Uterus (tissue), 2 donors: Measurements from ENCODE around the gene ZNF397.

ENCODE experiments used
- CTCF ChIP-seq, 4 experiments: fragments of 200-600 bp in 2 of 4; fragments of 450-650 bp in 2 of 4; sonication (generic) in 2 of 4; IDR thresholded peaks; one replicate each; pipeline ENCODE4 v1.5.1; 2016 to 2019; ENCODE audit warnings: antibody characterized with exemption in 4 of 4, mild to moderate bottlenecking in 2 of 4, moderate library complexity in 1 of 4
- POLR2A ChIP-seq, 2 donors: fragments of 450-650 bp; IDR thresholded peaks; one replicate each; pipeline ENCODE4 v1.6.1; 2016; ENCODE audit warnings: antibody characterized with exemption in 2 of 2, mild to moderate bottlenecking in 1 of 2, moderate library complexity in 1 of 2

- TF ChIP-seq POLR2A (IDR thresholded peaks at IDR 0.05) (no peak), CTCF (IDR thresholded peaks at IDR 0.05) (no peak)
These were observed 12.9 kb downstream of the ZNF397 start for GRCh38 chr18:35253655-35254287.
